LNCaP clone FGC (cell line): ENCODE measurements around the gene MGST1.
"Not testable (repeated sequence)": the region's sequence is repeated elsewhere in the genome, so short reads cannot be mapped to it uniquely, and the experiment has no call there.

Experiments
- DNase-seq: peaks from one replicate; pipeline ENCODE4 v3.0.0-alpha.2; 2011; ENCODE audit warnings: low read depth
- H3K4me3 ChIP-seq: 2 replicates; pipeline ENCODE4 v1.5.1; 2011; ENCODE audit warnings: mild to moderate bottlenecking, low read depth, low read length, control low read depth
- TF ChIP-seq, protein P1 (sequence below): IDR thresholded peaks from 2 replicates; pipeline ENCODE4 v1.5.1; 2012; ENCODE audit warnings: mild to moderate bottlenecking; ENCODE audit not compliant: control insufficient read depth, insufficient read depth; ENCODE audit errors: extremely low read depth

Gene MGST1

DNA sequence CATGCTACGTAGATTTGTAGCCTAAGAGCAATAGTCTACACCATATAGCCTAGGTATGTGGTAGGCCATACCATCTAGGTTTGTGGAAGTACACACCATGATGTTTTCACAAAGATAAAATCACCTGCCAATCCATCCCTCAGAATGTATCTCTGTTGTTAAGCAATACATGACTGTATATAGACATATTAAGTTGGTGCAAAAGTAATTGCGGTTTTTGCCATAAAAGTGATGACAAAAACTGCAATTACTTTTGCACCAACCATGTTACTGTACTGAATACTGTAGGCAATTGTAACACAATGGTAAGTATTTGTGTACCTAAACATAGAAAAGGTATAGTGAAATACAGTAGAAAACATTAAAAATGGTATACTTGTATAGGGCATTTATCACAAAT is 40.5 kb downstream of the MGST1 start:
- no peak for DNase-seq
- no peak overlapping the region for H3K4me3 ChIP-seq
- TF ChIP-seq, protein P1, sequence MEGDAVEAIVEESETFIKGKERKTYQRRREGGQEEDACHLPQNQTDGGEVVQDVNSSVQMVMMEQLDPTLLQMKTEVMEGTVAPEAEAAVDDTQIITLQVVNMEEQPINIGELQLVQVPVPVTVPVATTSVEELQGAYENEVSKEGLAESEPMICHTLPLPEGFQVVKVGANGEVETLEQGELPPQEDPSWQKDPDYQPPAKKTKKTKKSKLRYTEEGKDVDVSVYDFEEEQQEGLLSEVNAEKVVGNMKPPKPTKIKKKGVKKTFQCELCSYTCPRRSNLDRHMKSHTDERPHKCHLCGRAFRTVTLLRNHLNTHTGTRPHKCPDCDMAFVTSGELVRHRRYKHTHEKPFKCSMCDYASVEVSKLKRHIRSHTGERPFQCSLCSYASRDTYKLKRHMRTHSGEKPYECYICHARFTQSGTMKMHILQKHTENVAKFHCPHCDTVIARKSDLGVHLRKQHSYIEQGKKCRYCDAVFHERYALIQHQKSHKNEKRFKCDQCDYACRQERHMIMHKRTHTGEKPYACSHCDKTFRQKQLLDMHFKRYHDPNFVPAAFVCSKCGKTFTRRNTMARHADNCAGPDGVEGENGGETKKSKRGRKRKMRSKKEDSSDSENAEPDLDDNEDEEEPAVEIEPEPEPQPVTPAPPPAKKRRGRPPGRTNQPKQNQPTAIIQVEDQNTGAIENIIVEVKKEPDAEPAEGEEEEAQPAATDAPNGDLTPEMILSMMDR: no peak

GRCh38 chr12:16389594-16389993 is 42.1 kb downstream of the MGST1 start:
- TF ChIP-seq, protein P1: no peak
- no peak overlapping the region for H3K4me3 ChIP-seq
- no peak for DNase-seq

GRCh38 chr12:16392846-16393535 is 45.5 kb downstream of the MGST1 start:
- DNase-seq: no peak
- no peak overlapping the region for H3K4me3 ChIP-seq
- TF ChIP-seq, protein P1: no peak

DNA sequence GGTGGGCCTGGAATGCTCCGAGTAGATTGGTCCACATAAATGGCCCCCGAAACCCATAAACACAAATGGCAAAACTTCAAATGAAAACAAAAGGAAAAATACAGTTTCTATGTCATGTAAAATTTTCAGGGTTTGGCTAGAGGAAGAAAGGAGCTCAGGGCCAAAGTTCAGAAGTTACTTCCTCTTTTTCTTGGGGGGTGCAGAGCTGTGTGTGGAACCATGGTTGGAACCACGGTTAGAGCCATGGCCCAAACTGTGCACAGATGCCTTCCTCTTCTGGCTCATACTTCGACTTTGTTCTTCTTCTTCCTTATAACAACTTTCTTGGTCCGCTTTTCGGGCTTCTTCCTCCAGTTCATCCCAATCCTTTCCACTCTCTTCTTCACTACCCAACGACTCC is 51.7 kb downstream of the MGST1 start:
- TF ChIP-seq, protein P1: no peak
- H3K4me3 ChIP-seq: no peak overlapping the region
- no peak for DNase-seq

- not testable (repeated sequence) for H3K4me3 ChIP-seq, DNase-seq
Observed at GRCh38 chr12:16401835-16402234, 54.4 kb downstream of the MGST1 start.

DNA sequence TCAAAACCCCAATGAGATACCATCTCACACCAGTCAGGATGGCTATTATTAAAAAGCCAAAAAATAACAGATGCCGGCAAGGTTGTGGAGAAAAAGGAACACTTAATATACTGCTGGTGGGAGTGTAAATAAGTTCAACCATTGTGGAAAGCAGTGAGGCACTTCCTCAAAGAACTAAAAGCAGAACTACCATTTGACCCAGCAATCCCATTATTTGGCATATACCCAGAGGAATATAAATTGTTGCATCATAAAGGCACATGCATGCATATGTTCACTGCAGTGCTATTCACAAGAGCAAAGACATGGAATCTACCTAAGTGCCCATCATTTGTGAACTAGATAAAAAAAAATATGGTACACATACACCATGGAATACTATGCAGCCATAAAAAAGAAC is 59.9 kb downstream of the MGST1 start:
- no peak overlapping the region for H3K4me3 ChIP-seq
- no peak for DNase-seq
- TF ChIP-seq, protein P1: no peak
